ENCODE data around the gene EDC3.

Gene EDC3

GRCh38 chr15:74619916-74620635 is 75.7 kb downstream of the EDC3 start:
- DNase-seq (ENCODE audit: insufficient read length, low spot score) (no peak), FAIRE-seq (no peak)
- no peak for TF ChIP-seq CTCF (IDR thresholded peaks at IDR 0.05; ENCODE audit: insufficient read depth, missing control alignments)

DNA sequence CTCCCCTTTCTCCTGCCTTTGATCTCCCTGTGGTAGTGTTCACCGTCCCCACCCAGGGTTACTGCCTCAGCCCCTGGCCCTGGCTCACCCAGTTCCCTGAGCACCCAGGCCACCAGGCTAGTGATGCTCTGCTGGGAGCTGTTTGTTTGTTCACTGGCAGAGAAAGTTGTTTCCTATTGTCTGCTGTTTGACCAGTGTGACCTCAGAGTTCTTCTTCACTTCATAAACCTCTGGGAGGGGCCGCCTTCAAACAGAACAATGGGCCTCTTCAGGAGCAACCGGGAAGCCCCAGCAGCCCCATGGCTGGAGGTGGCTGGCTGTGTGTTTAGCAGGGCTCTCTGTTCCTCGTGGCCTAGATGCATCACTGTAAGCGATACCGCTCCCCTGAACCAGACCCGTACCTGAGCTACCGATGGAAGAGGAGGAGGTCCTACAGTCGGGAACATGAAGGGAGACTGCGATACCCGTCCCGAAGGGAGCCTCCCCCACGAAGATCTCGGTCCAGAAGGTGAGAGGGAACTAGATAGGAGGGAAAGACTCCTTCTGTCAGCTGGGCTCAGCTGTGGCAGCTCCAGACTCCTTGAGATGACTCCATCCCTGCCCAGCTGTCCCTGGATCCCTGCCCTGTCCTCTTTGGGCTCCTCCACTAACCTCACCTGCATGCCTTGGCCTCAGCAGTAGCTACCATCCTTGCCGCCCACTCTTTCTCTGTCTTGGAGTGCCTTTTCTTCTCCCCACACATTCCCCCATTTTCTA is 76.8 kb downstream of the EDC3 start:
- DNase-seq (ENCODE audit: insufficient read length, low spot score) (no peak), FAIRE-seq (no peak)
- TF ChIP-seq CTCF (IDR thresholded peaks at IDR 0.05; ENCODE audit: insufficient read depth, missing control alignments): no peak

GRCh38 chr15:74616996-74617395 is 78.8 kb downstream of the EDC3 start:
- FAIRE-seq (no peak), DNase-seq (ENCODE audit: insufficient read length, low spot score) (no peak)
- no peak for TF ChIP-seq CTCF (IDR thresholded peaks at IDR 0.05; ENCODE audit: insufficient read depth, missing control alignments)

- no peak for TF ChIP-seq CTCF (IDR thresholded peaks at IDR 0.05; ENCODE audit: insufficient read depth, missing control alignments)
- DNase-seq (ENCODE audit: insufficient read length, low spot score) (no peak), FAIRE-seq (no peak)
These were observed 79.4 kb downstream of the EDC3 start for GRCh38 chr15:74616366-74616939.

DNA sequence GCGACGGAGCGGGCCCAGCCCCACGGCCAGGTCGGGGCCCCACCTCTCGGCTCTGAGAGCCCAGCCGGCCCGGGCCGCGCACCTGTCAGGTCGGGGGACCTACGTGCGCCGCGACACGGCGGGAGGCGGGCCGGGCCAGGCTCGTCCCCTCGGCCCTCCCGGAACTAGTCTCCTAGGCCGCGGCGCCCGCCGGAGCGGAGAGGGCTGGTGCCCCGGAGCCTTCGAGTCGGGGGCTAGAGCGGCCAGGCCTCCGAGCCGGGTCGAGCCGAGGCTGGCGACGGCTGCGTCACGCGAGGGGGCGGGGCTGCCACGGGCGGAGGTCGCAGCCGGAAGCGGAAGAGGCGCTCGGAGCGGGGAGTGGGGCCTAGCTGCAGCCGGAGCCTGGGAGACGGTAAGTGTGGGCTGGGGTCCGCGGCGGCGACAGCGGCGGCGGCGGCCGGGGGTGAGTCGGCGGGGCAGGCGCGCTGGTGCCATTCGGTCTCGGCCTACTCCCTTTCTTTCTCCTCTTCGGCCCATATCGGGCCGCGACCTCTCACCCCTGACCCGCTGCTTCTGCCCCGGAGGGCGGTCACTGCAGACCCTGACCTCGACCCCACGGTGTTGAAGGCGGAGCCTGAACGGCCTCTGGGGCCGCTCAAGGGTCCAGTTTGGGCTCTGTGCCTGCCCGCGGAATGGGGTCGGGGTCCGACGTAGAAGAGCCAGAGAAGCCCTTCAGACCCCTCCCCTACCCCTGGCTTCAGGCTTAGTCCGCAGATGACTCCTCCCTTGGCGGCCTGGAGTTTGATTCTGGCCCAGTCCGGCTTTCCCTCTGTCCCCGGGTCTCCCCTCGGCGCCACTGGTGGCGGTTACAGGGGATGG is 80.1 kb downstream of the EDC3 start, which contains the start of gene CLK3:
Gene CLK3 (plus strand): TSS at position 329 of the 858 bp plus-strand sequence. CDS start 3,361 bp downstream, outside the sequence.
- DNase-seq (ENCODE audit: insufficient read length, low spot score) (peak; percentile 98), FAIRE-seq (no peak)
- TF ChIP-seq CTCF (IDR thresholded peaks at IDR 0.05; ENCODE audit: insufficient read depth, missing control alignments): no peak

DNA sequence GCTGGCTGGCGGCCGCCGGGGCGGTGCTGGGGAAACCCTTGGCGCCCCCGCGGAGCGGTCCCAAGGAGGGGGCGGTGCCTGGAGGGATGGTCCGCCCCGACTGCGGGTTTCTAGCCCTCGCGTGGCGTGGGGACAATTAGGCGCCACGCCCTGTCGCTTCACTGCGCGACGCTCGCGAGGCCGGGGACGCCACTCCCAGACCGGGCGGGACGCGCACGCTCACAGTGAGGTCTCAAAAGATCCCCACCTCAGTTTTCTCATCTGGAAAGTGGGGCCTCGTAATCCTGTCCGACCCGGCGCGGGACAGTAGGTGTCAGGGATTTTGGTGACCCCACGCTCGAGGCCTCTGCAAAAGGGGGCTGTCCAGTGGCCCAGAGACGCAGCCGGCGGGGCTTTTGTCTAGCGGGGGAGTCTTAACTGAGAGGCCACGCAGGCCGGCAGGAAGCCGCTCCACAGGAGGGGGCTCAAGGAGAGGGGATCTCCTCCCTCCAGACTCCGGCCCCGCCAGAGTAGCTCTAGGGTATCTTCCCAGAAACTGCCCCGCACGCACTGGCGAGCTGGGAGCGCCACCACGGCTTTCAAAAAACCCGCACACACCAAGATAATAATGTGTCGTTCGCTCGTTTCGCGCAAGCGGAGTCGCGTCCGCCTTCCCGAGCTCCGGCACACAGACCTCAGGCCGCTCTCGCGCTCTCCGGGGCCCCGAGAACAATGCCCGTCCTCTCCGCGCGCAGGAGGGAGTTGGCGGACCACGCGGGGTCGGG is 80.9 kb downstream of the EDC3 start:
- DNase-seq (ENCODE audit: insufficient read length, low spot score) (peak; percentile 94), FAIRE-seq (no peak)
- no peak for TF ChIP-seq CTCF (IDR thresholded peaks at IDR 0.05; ENCODE audit: insufficient read depth, missing control alignments)

Measured in D721Med (cell line).